ENCODE measurements around the gene CES4A.

The CES4A gene

DNA sequence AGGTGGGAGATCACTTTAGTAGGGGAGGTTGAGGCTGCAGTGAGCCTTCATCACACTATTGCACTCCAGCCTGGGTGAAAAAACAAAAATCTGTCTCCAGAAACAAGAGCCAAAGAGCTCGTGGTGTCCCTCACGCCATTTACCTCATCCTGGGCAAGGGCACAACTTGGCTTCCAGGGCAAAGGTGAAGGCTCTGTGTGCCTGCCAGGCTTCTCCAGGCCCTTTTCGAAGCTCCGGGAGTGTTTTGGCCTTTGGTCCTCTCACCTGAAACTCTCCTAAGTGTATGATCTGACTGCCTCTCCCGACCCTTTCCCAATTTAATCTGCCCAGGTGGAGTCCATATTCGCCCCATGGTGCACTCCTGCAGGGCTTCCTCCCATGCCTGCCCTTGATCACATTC, 38.9 kb upstream of the CES4A start:
- Histone ChIP-seq H3K9ac (ENCODE audit: low read length) (no peak overlapping the region), H3K79me2 (ENCODE audit: insufficient read depth, low read length) (no peaks in the 10 kb centered on the region), H3K4me3 (ENCODE audit: low read depth, low read length, poor library complexity, severe bottlenecking) (no peak overlapping the region), H3K4me1 (ENCODE audit: insufficient read depth, low read length, severe bottlenecking) (peaks cover 4% of the 10 kb centered on the region), H2AFZ (ENCODE audit: low read length) (no peak overlapping the region), H3F3A (ENCODE audit: insufficient read depth, low read length) (no peaks in the 10 kb centered on the region), H3K9me3 (ENCODE audit: low read length) (0 out of 2 replicates have a peak, but pooled peaks cover 3% of the 10 kb centered on the region), H3K27me3 (ENCODE audit: insufficient read depth, low read length) (peaks cover 5% of the 10 kb centered on the region; the same call in 1 of the 2 replicates), H3K9me2 (ENCODE audit: low read depth, low read length) (no peaks in the 10 kb centered on the region), H4K20me1 (ENCODE audit: insufficient read depth, low read length) (no peaks in the 10 kb centered on the region), H3K4me2 (ENCODE audit: low read length) (no peak overlapping the region), H3K27ac (ENCODE audit: low read depth, low read length, poor library complexity, severe bottlenecking) (no peak overlapping the region), H3K36me3 (ENCODE audit: insufficient read depth, low read length) (no peaks in the 10 kb centered on the region)
- TF ChIP-seq, protein P1, sequence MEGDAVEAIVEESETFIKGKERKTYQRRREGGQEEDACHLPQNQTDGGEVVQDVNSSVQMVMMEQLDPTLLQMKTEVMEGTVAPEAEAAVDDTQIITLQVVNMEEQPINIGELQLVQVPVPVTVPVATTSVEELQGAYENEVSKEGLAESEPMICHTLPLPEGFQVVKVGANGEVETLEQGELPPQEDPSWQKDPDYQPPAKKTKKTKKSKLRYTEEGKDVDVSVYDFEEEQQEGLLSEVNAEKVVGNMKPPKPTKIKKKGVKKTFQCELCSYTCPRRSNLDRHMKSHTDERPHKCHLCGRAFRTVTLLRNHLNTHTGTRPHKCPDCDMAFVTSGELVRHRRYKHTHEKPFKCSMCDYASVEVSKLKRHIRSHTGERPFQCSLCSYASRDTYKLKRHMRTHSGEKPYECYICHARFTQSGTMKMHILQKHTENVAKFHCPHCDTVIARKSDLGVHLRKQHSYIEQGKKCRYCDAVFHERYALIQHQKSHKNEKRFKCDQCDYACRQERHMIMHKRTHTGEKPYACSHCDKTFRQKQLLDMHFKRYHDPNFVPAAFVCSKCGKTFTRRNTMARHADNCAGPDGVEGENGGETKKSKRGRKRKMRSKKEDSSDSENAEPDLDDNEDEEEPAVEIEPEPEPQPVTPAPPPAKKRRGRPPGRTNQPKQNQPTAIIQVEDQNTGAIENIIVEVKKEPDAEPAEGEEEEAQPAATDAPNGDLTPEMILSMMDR (IDR thresholded peaks at IDR 0.05; ENCODE audit: low read length), result no peak
- TF ChIP-seq EZH2 (IDR thresholded peaks at IDR 0.05; ENCODE audit: borderline replicate concordance, low read length), result no peak

DNA sequence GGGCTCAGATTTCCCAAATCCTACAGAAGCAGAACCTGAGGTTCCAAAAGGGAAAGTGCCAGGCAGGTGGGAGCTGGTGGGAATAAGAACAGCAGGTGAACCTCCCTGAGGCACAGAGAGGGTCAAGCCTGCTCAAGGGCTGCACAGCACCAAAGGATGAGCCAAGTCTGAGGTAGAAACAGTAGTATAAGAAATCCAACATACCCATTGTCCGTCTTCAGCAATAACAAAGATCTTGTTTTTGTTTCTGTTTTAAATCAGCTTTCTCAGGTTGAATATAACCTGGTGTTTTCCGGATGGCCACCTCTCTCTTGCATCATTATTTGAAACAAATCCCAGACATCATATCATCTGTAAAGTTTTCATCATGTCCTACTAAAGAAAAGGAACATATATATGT, 38.0 kb upstream of the CES4A start:
- no peaks in the 10 kb centered on the region for H3F3A ChIP-seq (ENCODE audit: insufficient read depth, low read length)
- no peak overlapping the region for H2AFZ ChIP-seq (ENCODE audit: low read length)
- peaks cover 5% of the 10 kb centered on the region; the same call in 1 of the 2 replicates for H3K27me3 ChIP-seq (ENCODE audit: insufficient read depth, low read length)
- peaks cover 4% of the 10 kb centered on the region for H3K4me1 ChIP-seq (ENCODE audit: insufficient read depth, low read length, severe bottlenecking)
- no peak overlapping the region for H3K4me2 ChIP-seq (ENCODE audit: low read length)
- H3K9ac ChIP-seq (ENCODE audit: low read length), result no peak overlapping the region
- TF ChIP-seq, protein P1 (IDR thresholded peaks at IDR 0.05; ENCODE audit: low read length), result no peak
- TF ChIP-seq EZH2 (IDR thresholded peaks at IDR 0.05; ENCODE audit: borderline replicate concordance, low read length), result no peak
- no peak overlapping the region for H3K27ac ChIP-seq (ENCODE audit: low read depth, low read length, poor library complexity, severe bottlenecking)
- no peaks in the 10 kb centered on the region for H3K79me2 ChIP-seq (ENCODE audit: insufficient read depth, low read length)
- H3K9me2 ChIP-seq (ENCODE audit: low read depth, low read length), result no peaks in the 10 kb centered on the region
- H3K36me3 ChIP-seq (ENCODE audit: insufficient read depth, low read length), result no peaks in the 10 kb centered on the region
- 0 out of 2 replicates have a peak, but pooled peaks cover 3% of the 10 kb centered on the region for H3K9me3 ChIP-seq (ENCODE audit: low read length)
- no peak overlapping the region for H3K4me3 ChIP-seq (ENCODE audit: low read depth, low read length, poor library complexity, severe bottlenecking)
- no peaks in the 10 kb centered on the region for H4K20me1 ChIP-seq (ENCODE audit: insufficient read depth, low read length)

DNA sequence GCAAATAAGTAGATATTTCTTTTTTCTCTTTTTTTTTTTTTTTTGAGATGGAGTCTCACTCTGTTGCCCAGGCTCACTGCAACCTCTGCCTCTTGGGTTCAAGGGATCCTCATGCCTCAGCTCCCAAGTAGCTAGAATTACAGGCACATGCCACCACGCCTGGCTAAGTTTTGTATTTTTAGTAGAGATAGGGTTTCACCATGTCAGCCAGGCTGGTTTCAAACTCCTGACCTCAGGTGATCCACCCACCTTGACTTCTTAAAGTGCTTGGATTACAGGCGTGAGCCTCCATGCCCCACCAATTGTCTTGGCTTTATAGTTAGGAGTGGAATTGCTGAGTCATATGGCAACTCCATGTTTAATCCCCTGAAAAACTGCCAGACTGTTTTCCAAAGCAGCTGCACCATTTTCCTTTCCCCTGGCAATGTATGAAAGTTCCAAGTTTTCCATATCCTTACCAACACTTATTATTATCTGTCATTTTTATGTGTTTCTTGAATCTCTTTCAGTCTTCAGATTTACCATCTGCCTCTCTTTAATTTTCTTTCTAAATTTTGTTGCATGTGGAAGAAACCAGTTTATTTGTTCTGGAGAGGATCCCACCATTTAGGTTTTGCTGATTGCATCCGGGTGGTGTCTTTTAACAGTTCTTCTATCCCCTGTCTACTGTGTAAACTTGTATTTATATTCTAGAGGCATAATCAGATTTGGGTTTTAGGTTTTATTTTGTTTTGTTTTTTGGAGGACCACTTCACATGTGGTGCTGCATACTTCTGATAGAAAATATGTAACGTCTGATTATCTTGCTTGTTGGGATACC, 37.2 kb upstream of the CES4A start:
- no peak for TF ChIP-seq EZH2 (IDR thresholded peaks at IDR 0.05; ENCODE audit: borderline replicate concordance, low read length)
- TF ChIP-seq, protein P1 (IDR thresholded peaks at IDR 0.05; ENCODE audit: low read length), result no peak
- H3K79me2 ChIP-seq (ENCODE audit: insufficient read depth, low read length), result no peaks in the 10 kb centered on the region
- H3F3A ChIP-seq (ENCODE audit: insufficient read depth, low read length), result no peaks in the 10 kb centered on the region
- no peaks in the 10 kb centered on the region for H3K9me2 ChIP-seq (ENCODE audit: low read depth, low read length)
- no peak overlapping the region for H2AFZ ChIP-seq (ENCODE audit: low read length)
- H4K20me1 ChIP-seq (ENCODE audit: insufficient read depth, low read length), result no peaks in the 10 kb centered on the region
- no peak overlapping the region for H3K9ac ChIP-seq (ENCODE audit: low read length)
- H3K4me3 ChIP-seq (ENCODE audit: low read depth, low read length, poor library complexity, severe bottlenecking), result no peak overlapping the region
- H3K27ac ChIP-seq (ENCODE audit: low read depth, low read length, poor library complexity, severe bottlenecking), result no peak overlapping the region
- H3K9me3 ChIP-seq (ENCODE audit: low read length), result 0 out of 2 replicates have a peak, but pooled peaks cover 3% of the 10 kb centered on the region
- peaks cover 4% of the 10 kb centered on the region; the same call in 1 of the 2 replicates for H3K27me3 ChIP-seq (ENCODE audit: insufficient read depth, low read length)
- peaks cover 4% of the 10 kb centered on the region for H3K4me1 ChIP-seq (ENCODE audit: insufficient read depth, low read length, severe bottlenecking)
- H3K4me2 ChIP-seq (ENCODE audit: low read length), result no peak overlapping the region
- no peaks in the 10 kb centered on the region for H3K36me3 ChIP-seq (ENCODE audit: insufficient read depth, low read length)
